HG02759 (cell line): ENCODE results near the gene MRPL53.
"Not testable (repeated sequence)": the region's sequence is repeated elsewhere in the genome, so short reads cannot be mapped to it uniquely, and the experiment has no call there.

Experiments used
- ATAC-seq: cut with Tn5 transposase; IDR thresholded peaks from one replicate; pipeline ENCODE4 v1.9.1; 2021; ENCODE audit warnings: mild to moderate bottlenecking, moderate library complexity; ENCODE audit not compliant: unreplicated experiment

Gene MRPL53

GRCh38 chr2:74482801-74483674 is 10.6 kb upstream of the MRPL53 start, which contains the start of the genes CCDC142 and TTC31:
CCDC142 (minus strand) TSS chr2:74482998; CDS start chr2:74482837, 161 bp downstream.
TTC31 (plus strand) TSS chr2:74483081; CDS start chr2:74483096, 15 bp downstream.
- ATAC-seq = peak; percentile 90

GRCh38 chr2:74481961-74482800 is 9.7 kb upstream of the MRPL53 start:
- ATAC-seq = peak; percentile 49

GRCh38 chr2:74481431-74481830 is 9.0 kb upstream of the MRPL53 start:
- no peak for ATAC-seq

- no peak for ATAC-seq
Measured at GRCh38 chr2:74474899-74475298, 2.4 kb upstream of the MRPL53 start.

GRCh38 chr2:74474481-74474880 is 2.0 kb upstream of the MRPL53 start:
- ATAC-seq = no peak

- no peak for ATAC-seq
Measured at GRCh38 chr2:74472945-74473258, 422 bp upstream of the MRPL53 start.

GRCh38 chr2:74471332-74472065 is 981 bp downstream of the MRPL53 start:
- ATAC-seq = no peak

GRCh38 chr2:74470742-74471141 is 1.7 kb downstream of the MRPL53 start:
- ATAC-seq = not testable (repeated sequence)

- ATAC-seq = no peak
Measured at GRCh38 chr2:74464406-74464805, 8.1 kb downstream of the MRPL53 start.

GRCh38 chr2:74462786-74463105 is 9.7 kb downstream of the MRPL53 start:
- ATAC-seq = no peak

GRCh38 chr2:74462054-74462785 is 10.3 kb downstream of the MRPL53 start:
- ATAC-seq = no peak

- no peak for ATAC-seq
Measured at GRCh38 chr2:74461187-74462053, 11.1 kb downstream of the MRPL53 start.

- not testable (repeated sequence) for ATAC-seq
Measured at GRCh38 chr2:74460187-74460586, 12.3 kb downstream of the MRPL53 start.

GRCh38 chr2:74459503-74460118 is 12.9 kb downstream of the MRPL53 start:
- not testable (repeated sequence) for ATAC-seq

- ATAC-seq = no peak
Measured at GRCh38 chr2:74458938-74459363, 13.5 kb downstream of the MRPL53 start.

GRCh38 chr2:74458132-74458937 is 14.1 kb downstream of the MRPL53 start, which contains the start of gene WBP1:
WBP1 (plus strand) TSS chr2:74458438; CDS start chr2:74458603, 165 bp downstream.
- ATAC-seq = peak; percentile 79

GRCh38 chr2:74457549-74458131 is 14.8 kb downstream of the MRPL53 start:
- ATAC-seq = peak; percentile 42

- no peak for ATAC-seq
Measured at GRCh38 chr2:74457129-74457548, 15.3 kb downstream of the MRPL53 start.
